ENCODE results near the gene NPTN. TPM values are rescaled to one million over a fixed set of nuclear protein-coding genes. Genes with fewer than 3 reads are reported as not detected.

The NPTN gene
- total and polyA plus RNA-seq, 9 of the 15 experiments (the other 6 are each of a cell fraction or from before 2014, with no cell fraction given) = 9.6 to 48.5 (median 21.7) TPM

DNA sequence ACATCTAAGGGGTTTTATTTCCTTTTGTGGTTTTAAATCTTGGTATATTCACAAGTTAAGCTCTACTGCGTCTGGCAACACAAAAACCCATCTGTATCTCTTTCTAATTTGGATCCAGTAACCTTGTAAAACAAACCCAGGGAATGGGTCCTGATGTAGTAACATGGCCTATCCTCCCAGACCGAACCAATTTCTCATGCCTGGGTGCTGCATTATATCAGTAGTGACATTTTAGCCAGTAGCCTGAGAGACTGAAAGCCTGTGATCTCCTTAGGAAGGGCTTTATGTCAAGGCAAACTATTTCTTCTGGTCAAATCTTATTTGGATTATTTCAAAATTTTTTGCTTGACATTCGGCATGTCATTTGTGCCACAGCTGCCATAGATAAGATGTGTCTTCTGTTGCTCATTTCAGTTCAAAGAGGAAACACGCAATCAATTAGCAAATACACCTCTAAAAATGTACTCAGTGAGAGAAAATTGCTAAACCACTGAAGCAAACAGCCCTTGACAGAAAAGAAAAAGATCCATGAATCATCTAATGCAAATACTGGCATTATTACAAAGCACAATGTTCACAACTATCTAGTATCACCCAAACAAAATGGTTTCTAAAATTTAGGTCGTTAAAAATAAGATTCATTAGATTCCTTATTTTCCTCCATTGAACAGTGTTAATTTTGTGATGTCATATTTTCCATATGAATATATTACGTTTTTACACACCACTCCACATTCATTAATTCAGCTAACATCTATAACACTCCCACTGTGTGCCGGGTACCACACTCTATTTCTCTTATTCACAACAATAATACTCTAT lies 4.0 kb downstream of the NPTN start:
- no peak for ATAC-seq
- no peak for DNase-seq (ENCODE audit: extremely low read depth in 1 of 4, low spot score in 3 of 4)
- H3K36me3 ChIP-seq (ENCODE audit: control insufficient read depth, insufficient read depth, low read length) = no peaks in the 10 kb centered on the region
- H3K4me2 ChIP-seq (ENCODE audit: insufficient read depth, low read length) = peak overlapping the region; percentile 32
- intact Hi-C loops (cut with micrococcal nuclease) (no loop called here), in situ Hi-C loops (cut with MboI) (no loop called here)
- FAIRE-seq = peak; percentile 61
- ChIA-PET POLR2A (interaction anchor here (0.9 to 1.8 kb wide), 3 partner anchors 9 to 21 kb away, joined by 3 to 4 read pairs (median 4); no protein-coding TSS in a partner anchor), CTCF (ENCODE audit: low intra/inter-chr PET ratio) (no interaction called here)
- TF ChIP-seq MEIS2 (IDR thresholded peaks at IDR 0.05; ENCODE audit: partially characterized antibody) = peak; percentile 20
- TF ChIP-seq ZBED1 (IDR thresholded peaks at IDR 0.05) = no peak
- TF ChIP-seq CEBPG (CRISPR knock-in tag; IDR thresholded peaks at IDR 0.05) = no peak
- TF ChIP-seq CEBPG (tag; conservative IDR thresholded peaks at IDR 0.05 in 1 of 2, IDR thresholded peaks at IDR 0.05 in 1 of 2) = 0 out of 4 replicates have a peak, but pooled peaks of 1 of the 2 experiments have one; percentile 17
- H3K4me1 ChIP-seq (replicated peaks in 1 of 2; ENCODE audit: control insufficient read depth in 2 of 2, insufficient read depth in 2 of 2, low read length in 2 of 2) = peaks cover 19 to 25% of the 10 kb centered on the region in 2 experiments
- no peaks in the 10 kb centered on the region for H3K9me3 ChIP-seq (replicated peaks; ENCODE audit: control insufficient read depth, insufficient read depth, low read depth, low read length)
- H3K4me3 ChIP-seq = no peak overlapping the region
- H3K9ac ChIP-seq (ENCODE audit: insufficient read depth in 1 of 2, low read depth in 2 of 2, low read length in 2 of 2) = 0 out of 4 replicates have a peak overlapping the region, but pooled peaks of 1 of the 2 experiments have one; percentile 14
- peaks cover 84% of the 10 kb centered on the region for H3K79me2 ChIP-seq (ENCODE audit: control insufficient read depth, insufficient read depth, low read length)
- no peak overlapping the region for H3K27ac ChIP-seq (ENCODE audit: extremely low read depth, low read depth, low read length)
- no peaks in the 10 kb centered on the region for H3K9me1 ChIP-seq (ENCODE audit: control insufficient read depth, insufficient read depth, low read length)
- H4K20me1 ChIP-seq (replicated peaks; ENCODE audit: control insufficient read depth, insufficient read depth, low read length) = peaks cover 9% of the 10 kb centered on the region; the same call in 1 of the 2 replicates
- no peaks in the 10 kb centered on the region for H3K27me3 ChIP-seq (ENCODE audit: control insufficient read depth in 2 of 2, insufficient read depth in 2 of 2, low read length in 2 of 2)
- 32% methylated on average over 7 of the region's 7 CpGs for WGBS (ENCODE audit: insufficient coverage, low coverage, missing lambda C conversion rate)
- no TSS peak for BruUV-seq (replicated peaks)
- H2AFZ ChIP-seq (ENCODE audit: low read depth, low read length) = no peak overlapping the region

DNA sequence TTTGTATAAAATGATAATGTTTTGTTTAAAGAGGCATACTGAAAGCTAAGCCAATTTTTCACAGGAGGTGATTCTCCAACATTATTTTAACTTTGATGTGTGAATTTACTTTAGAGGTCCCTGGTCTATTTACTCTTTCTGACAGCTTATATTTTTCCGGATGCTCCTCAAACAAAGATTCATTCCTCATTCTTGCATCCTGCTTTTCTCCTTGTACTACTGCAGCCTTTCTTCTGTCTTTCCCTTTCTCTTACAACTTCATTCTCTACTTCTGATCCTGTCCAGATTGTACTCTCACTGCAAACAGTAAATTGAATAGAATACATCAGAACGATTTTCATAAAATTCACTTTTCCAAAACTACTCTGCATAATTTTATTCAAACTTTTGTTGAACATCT lies 5.1 kb downstream of the NPTN start:
- Histone ChIP-seq H3K4me1 (replicated peaks in 1 of 2; ENCODE audit: control insufficient read depth in 2 of 2, insufficient read depth in 2 of 2, low read length in 2 of 2) (peaks cover 16 to 19% of the 10 kb centered on the region in 2 experiments), H3K36me3 (ENCODE audit: control insufficient read depth, insufficient read depth, low read length) (no peaks in the 10 kb centered on the region), H3K27me3 (ENCODE audit: control insufficient read depth in 2 of 2, insufficient read depth in 2 of 2, low read length in 2 of 2) (no peaks in the 10 kb centered on the region), H4K20me1 (replicated peaks; ENCODE audit: control insufficient read depth, insufficient read depth, low read length) (peaks cover 14% of the 10 kb centered on the region; the same call in 1 of the 2 replicates), H3K9me1 (ENCODE audit: control insufficient read depth, insufficient read depth, low read length) (no peaks in the 10 kb centered on the region), H2AFZ (ENCODE audit: low read depth, low read length) (no peak overlapping the region), H3K9me3 (replicated peaks; ENCODE audit: control insufficient read depth, insufficient read depth, low read depth, low read length) (no peaks in the 10 kb centered on the region), H3K4me3 (no peak overlapping the region), H3K9ac (ENCODE audit: insufficient read depth in 1 of 2, low read depth in 2 of 2, low read length in 2 of 2) (no peak overlapping the region), H3K79me2 (ENCODE audit: control insufficient read depth, insufficient read depth, low read length) (peaks cover 94% of the 10 kb centered on the region), H3K4me2 (ENCODE audit: insufficient read depth, low read length) (no peak overlapping the region), H3K27ac (ENCODE audit: extremely low read depth, low read depth, low read length) (no peak overlapping the region)
- in situ Hi-C loops (cut with MboI) = no loop called here
- 71% methylated on average over 2 of the region's 2 CpGs for WGBS (ENCODE audit: insufficient coverage, low coverage, missing lambda C conversion rate)
- no peak for FAIRE-seq
- intact Hi-C loops (cut with micrococcal nuclease) = no loop called here
- ChIA-PET POLR2A (interaction anchor here (1.6 kb wide), 1 partner anchor 32 kb away, joined by 3 read pairs; no protein-coding TSS in a partner anchor), CTCF (ENCODE audit: low intra/inter-chr PET ratio) (no interaction called here)
- no peak for DNase-seq (ENCODE audit: extremely low read depth in 1 of 4, low spot score in 3 of 4)
- TF ChIP-seq, protein P1, sequence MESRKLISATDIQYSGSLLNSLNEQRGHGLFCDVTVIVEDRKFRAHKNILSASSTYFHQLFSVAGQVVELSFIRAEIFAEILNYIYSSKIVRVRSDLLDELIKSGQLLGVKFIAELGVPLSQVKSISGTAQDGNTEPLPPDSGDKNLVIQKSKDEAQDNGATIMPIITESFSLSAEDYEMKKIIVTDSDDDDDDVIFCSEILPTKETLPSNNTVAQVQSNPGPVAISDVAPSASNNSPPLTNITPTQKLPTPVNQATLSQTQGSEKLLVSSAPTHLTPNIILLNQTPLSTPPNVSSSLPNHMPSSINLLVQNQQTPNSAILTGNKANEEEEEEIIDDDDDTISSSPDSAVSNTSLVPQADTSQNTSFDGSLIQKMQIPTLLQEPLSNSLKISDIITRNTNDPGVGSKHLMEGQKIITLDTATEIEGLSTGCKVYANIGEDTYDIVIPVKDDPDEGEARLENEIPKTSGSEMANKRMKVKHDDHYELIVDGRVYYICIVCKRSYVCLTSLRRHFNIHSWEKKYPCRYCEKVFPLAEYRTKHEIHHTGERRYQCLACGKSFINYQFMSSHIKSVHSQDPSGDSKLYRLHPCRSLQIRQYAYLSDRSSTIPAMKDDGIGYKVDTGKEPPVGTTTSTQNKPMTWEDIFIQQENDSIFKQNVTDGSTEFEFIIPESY (CRISPR knock-in tag; IDR thresholded peaks at IDR 0.05) = no peak
- TF ChIP-seq, protein P2, sequence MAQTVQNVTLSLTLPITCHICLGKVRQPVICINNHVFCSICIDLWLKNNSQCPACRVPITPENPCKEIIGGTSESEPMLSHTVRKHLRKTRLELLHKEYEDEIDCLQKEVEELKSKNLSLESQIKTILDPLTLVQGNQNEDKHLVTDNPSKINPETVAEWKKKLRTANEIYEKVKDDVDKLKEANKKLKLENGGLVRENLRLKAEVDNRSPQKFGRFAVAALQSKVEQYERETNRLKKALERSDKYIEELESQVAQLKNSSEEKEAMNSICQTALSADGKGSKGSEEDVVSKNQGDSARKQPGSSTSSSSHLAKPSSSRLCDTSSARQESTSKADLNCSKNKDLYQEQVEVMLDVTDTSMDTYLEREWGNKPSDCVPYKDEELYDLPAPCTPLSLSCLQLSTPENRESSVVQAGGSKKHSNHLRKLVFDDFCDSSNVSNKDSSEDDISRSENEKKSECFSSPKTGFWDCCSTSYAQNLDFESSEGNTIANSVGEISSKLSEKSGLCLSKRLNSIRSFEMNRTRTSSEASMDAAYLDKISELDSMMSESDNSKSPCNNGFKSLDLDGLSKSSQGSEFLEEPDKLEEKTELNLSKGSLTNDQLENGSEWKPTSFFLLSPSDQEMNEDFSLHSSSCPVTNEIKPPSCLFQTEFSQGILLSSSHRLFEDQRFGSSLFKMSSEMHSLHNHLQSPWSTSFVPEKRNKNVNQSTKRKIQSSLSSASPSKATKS (CRISPR knock-in tag; IDR thresholded peaks at IDR 0.05) = no peak
- TF ChIP-seq CBFA2T2 (conservative IDR thresholded peaks at IDR 0.05) (no peak), ZBTB8A (IDR thresholded peaks at IDR 0.05; ENCODE audit: partially characterized antibody) (no peak), PTBP1 (IDR thresholded peaks at IDR 0.05; ENCODE audit: low read depth, low read length) (no peak), DIDO1 (tag; IDR thresholded peaks at IDR 0.05; ENCODE audit: low read depth) (no peak), ZNF551 (CRISPR knock-in tag; IDR thresholded peaks at IDR 0.05) (no peak)
- BruUV-seq (replicated peaks) = no TSS peak
- no peak for ATAC-seq
